ENCODE results near the gene DPP6. TPM values are rescaled to one million over a fixed set of nuclear protein-coding genes. Genes with fewer than 3 reads are reported as not detected.

The DPP6 gene
- total and polyA plus RNA-seq, 2 of the 8 experiments (the other 6 are each of a cell fraction or from before 2014, with no cell fraction given) = 4.7 to 6.8 TPM

DNA sequence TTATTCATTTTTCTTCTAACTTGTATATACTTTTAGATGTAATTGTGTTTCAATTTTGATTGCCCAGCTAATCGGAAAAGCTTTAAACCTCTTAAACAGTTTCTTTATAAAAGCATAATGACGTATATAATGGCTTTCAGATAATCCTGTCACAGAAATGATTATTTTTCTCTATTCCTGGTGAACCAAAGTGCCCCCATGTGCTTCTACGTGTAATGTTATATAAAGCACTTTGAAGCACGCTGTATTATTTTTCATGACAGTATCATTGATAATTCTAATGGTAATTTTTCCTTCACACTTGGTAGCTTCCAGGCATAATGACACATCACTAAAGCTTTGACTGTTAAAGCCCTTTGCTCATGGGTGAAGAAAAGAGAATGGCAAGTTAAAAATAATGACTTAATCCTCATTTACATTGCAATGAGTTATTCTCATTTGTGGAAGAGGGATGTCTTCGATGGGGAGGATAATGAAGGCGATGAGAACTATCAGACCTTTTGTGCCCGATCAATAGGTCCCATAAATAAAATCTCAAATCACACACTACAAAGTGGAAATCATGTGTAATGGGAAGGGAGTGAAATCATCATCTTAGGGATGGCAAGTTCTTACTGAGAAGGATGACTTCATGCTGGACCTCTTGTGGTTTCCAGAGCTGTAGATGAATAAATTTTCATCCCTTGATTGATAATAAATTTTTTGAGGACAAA is 460.1 kb downstream of the DPP6 start:
- Histone ChIP-seq H2BK12ac (ENCODE audit: low read depth, low read length) (no peak overlapping the region), H3K4me2 (ENCODE audit: insufficient read depth in 1 of 2, low read depth in 2 of 2, low read length in 2 of 2) (no peak overlapping the region), H4K20me1 (replicated peaks in 1 of 2; ENCODE audit: control insufficient read depth in 1 of 2, insufficient read depth in 2 of 2, low read length in 2 of 2) (no peaks in the 10 kb centered on the region), H4K91ac (replicated peaks; ENCODE audit: insufficient read length, low read length) (no peak overlapping the region), H3K18ac (ENCODE audit: extremely low read depth, low read length) (no peak overlapping the region), H2AFZ (ENCODE audit: low read length) (no peak overlapping the region), H3K27me3 (replicated peaks in 1 of 4; ENCODE audit: control insufficient read depth in 3 of 4, extremely low read depth in 1 of 4, insufficient read depth in 3 of 4, low read length in 3 of 4) (no peaks in the 10 kb centered on the region), H4K8ac (ENCODE audit: extremely low read depth, insufficient read depth, low read length) (no peak overlapping the region), H4K5ac (ENCODE audit: insufficient read length, low read depth, low read length) (no peak overlapping the region), H2BK120ac (replicated peaks; ENCODE audit: low read depth, low read length) (no peak overlapping the region), H3K23ac (ENCODE audit: insufficient read length) (no peak overlapping the region), H2BK5ac (ENCODE audit: low read depth, low read length) (no peak overlapping the region), H2BK15ac (ENCODE audit: low read length) (no peak overlapping the region), H3K79me1 (ENCODE audit: low read depth, low read length) (no peaks in the 10 kb centered on the region), H3K4me3 (ENCODE audit: extremely low read depth in 1 of 4, insufficient read depth in 2 of 4, low read depth in 3 of 4, low read length in 4 of 4) (no peak overlapping the region), H2AK5ac (ENCODE audit: low read depth, low read length) (no peak overlapping the region), H3K9me3 (ENCODE audit: insufficient read depth in 2 of 2, low read depth in 1 of 2, low read length in 1 of 2) (peaks cover 0 to 6% of the 10 kb centered on the region in 2 experiments; a peak in 1 of 4 replicates), H3K27ac (ENCODE audit: low read depth, low read length) (no peak overlapping the region), H3K9ac (replicated peaks in 1 of 4; ENCODE audit: extremely low read depth in 1 of 4, low read depth in 3 of 4, low read length in 3 of 4) (no peak overlapping the region), H3K4ac (replicated peaks; ENCODE audit: insufficient read length, low read depth, low read length) (no peak overlapping the region), H3K14ac (ENCODE audit: insufficient read length) (no peak overlapping the region), H3K36me3 (ENCODE audit: control insufficient read depth in 2 of 4, insufficient read depth in 4 of 4, low read length in 3 of 4) (no peaks in the 10 kb centered on the region), H3K23me2 (ENCODE audit: low read depth, low read length) (no peaks in the 10 kb centered on the region), H3K56ac (replicated peaks; ENCODE audit: insufficient read length, low read depth, low read length) (no peak overlapping the region), H2BK20ac (ENCODE audit: low read length) (no peak overlapping the region), H3K4me1 (replicated peaks in 1 of 4; ENCODE audit: control insufficient read depth in 3 of 4, insufficient read depth in 4 of 4, low read length in 3 of 4) (no peaks in the 10 kb centered on the region), H3K79me2 (ENCODE audit: control insufficient read depth in 1 of 2, insufficient read depth in 2 of 2, low read length in 2 of 2) (no peaks in the 10 kb centered on the region)
- WGBS, 2 experiments (ENCODE audit: extremely low coverage in 1 of 2, insufficient coverage in 1 of 2, insufficient read length in 1 of 2, insufficient replicate concordance in 2 of 2, low coverage in 1 of 2, low lambda C conversion rate in 2 of 2, missing lambda C conversion rate in 1 of 2) = 77% methylated on average over 7 of the region's 7 CpGs; no CpG with 5 or more reads in 1 of the 2 experiments
- ChIA-PET CTCF (ENCODE audit: partially characterized antibody) (no interaction called here), POLR2A (ENCODE audit: partially characterized antibody) (no interaction called here)
- no peak for DNase-seq (ENCODE audit: low read depth in 1 of 2, low spot score in 2 of 2)
- TF ChIP-seq, protein P1, sequence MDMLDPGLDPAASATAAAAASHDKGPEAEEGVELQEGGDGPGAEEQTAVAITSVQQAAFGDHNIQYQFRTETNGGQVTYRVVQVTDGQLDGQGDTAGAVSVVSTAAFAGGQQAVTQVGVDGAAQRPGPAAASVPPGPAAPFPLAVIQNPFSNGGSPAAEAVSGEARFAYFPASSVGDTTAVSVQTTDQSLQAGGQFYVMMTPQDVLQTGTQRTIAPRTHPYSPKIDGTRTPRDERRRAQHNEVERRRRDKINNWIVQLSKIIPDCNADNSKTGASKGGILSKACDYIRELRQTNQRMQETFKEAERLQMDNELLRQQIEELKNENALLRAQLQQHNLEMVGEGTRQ (IDR thresholded peaks at IDR 0.05; ENCODE audit: low read length) = no peak
- TF ChIP-seq, protein P2, sequence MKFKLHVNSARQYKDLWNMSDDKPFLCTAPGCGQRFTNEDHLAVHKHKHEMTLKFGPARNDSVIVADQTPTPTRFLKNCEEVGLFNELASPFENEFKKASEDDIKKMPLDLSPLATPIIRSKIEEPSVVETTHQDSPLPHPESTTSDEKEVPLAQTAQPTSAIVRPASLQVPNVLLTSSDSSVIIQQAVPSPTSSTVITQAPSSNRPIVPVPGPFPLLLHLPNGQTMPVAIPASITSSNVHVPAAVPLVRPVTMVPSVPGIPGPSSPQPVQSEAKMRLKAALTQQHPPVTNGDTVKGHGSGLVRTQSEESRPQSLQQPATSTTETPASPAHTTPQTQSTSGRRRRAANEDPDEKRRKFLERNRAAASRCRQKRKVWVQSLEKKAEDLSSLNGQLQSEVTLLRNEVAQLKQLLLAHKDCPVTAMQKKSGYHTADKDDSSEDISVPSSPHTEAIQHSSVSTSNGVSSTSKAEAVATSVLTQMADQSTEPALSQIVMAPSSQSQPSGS (IDR thresholded peaks at IDR 0.05; ENCODE audit: low read length) = no peak
- TF ChIP-seq, protein P3, sequence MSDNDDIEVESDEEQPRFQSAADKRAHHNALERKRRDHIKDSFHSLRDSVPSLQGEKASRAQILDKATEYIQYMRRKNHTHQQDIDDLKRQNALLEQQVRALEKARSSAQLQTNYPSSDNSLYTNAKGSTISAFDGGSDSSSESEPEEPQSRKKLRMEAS (IDR thresholded peaks at IDR 0.05) = no peak
- TF ChIP-seq MAFK (IDR thresholded peaks at IDR 0.05; ENCODE audit: low read depth, low read length) = no peak
- no peak for TF ChIP-seq CBX5 (IDR thresholded peaks at IDR 0.05; ENCODE audit: low read depth, low read length)
- no peak for TF ChIP-seq CTBP2 (IDR thresholded peaks at IDR 0.05; ENCODE audit: borderline replicate concordance, insufficient read depth, insufficient read length, low read length)
- no peak for TF ChIP-seq CBX8 (IDR thresholded peaks at IDR 0.05; ENCODE audit: borderline replicate concordance, low read depth, low read length)
- no peak for TF ChIP-seq SP4 (IDR thresholded peaks at IDR 0.05; ENCODE audit: low read length)
- no peak for TF ChIP-seq RBBP5 (IDR thresholded peaks at IDR 0.05; ENCODE audit: borderline replicate concordance, low read depth, low read length)
- no peak for TF ChIP-seq ASH2L (IDR thresholded peaks at IDR 0.05; ENCODE audit: low read length)
- FAIRE-seq = no peak
